T-helper 2 cell (primary cell): ENCODE results near the gene ACP7.
"Not testable (repeated sequence)": the region's sequence is repeated elsewhere in the genome, so short reads cannot be mapped to it uniquely, and the experiment has no call there.

Experiments
- DNase-seq, 5 experiments: peaks; one replicate each; pipeline versions ENCODE4 v3.0.0 to v3.0.0-alpha.2; 2012 to 2022

The ACP7 gene

DNA sequence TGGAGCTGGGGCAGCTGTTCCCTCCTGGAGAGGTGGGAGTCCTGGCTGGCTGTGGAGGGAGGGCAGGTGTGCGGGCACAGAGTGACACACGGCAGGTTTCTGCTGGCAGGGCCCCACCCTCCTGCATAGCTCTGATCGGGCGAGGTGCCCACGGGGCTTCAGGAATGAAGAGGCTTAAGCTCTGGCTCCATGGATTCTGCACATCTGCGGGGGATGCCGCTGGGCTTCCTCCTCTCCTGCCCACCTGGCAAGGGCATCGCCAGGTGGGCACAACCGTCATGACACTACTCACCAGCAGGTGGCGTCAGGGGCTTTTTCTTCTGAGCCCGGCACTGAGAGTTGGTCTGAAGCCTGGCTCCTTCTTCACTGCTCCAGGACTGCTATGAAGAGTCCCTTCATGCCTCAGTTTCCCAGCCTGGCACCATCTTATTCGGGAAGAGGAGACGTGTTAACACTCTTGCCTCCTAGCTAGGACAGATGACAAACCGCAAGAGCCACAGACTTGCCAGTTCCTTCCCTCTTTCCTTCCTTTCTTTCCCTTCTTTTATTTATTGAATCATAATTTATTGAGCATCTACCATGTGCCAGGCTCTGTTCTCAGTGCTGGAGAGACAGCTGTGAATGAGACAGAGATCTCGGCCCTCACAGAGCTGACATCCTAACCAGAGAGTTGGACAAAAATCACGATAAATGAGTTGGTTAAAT lies 26.2 kb downstream of the ACP7 start:
- DNase-seq: peak; percentile 23 to 72 (median 47)

DNA sequence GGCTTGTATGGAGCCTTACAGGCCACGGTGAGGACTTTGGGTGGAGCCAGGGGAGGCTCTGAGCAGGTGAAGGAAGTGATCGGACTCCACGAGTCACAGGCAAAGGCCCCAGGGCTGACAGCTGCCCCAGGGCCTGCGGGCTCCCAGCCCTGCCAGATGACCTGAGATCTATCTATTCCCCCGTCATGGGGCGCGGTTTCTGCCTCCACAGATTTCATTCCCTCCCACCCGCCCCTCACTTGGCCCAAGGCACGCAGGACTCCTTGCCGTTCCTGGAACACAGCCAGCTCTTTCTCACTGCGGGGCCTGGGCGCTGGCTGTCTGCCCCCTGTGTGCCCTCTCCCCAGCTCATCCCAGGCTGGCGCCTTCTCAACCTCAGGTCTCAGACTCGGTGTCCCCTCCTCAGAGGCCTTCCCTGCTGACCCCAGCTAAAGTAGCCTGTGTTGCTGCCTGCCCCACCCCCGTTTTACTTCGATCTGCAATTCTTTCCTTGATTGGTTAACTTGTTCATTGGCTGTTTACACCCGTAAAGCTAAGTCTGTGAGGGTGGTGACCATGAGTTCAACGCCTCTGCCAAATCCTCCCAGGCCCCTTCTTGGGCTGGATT lies 27.5 kb downstream of the ACP7 start:
- DNase-seq: no peak

GRCh38 chr19:39112338-39112890 lies 28.2 kb downstream of the ACP7 start:
- DNase-seq: no peak

DNA sequence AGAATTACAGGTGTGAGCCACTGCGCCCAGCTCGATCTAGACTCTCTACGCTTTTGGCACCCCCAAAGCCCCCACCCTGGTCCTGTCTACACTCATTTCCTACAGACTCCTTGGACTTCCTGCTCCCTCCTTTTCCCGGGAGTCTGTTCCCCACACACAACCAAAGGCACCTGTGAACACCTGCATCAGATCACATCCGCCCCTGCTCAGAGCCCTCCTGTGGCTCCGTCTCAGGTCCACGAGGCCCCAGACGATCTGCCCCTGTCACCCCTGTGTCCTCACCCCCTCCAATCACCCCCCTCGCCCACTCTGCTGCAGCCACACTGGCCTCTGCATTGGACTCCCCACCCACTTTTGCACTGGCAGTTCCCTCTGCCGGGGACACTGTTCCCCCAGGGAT lies 29.0 kb downstream of the ACP7 start:
- no peak for DNase-seq

DNA sequence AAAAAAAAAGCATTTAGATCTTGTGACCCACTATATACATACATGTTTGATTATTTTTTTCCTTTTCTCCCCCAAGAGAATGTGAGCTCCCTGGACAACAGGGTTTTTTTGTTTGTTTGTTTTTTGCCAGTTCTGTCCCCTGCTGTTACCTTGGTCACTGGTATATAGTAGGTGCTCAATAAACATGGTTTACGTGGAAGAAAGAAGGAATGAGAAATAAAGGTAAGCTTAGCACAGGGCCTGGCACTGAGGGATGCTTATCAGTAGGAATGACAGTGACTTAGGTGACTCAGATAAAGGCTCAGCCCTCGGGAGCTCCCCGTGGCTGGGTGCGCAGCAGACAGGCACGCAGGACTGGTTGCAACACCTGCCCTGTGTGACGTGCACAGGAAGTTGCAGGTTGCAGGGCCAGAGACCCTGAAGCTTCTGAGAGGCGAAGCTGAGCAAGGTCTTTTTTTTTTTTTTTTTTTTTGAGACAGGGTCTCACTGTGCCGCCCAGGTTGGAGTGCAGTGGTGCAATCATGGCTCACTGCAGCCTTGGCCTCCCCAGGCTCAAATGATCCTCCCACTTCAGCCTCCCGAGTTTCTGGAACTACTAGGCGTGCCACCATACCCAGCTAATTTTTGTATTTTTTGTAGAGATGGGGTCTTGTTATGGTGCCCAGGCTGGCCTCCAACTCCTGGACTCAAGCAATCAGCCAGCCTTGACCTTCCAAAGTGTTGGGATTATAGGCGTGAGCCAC lies 31.1 kb downstream of the ACP7 start:
- no peak for DNase-seq

DNA sequence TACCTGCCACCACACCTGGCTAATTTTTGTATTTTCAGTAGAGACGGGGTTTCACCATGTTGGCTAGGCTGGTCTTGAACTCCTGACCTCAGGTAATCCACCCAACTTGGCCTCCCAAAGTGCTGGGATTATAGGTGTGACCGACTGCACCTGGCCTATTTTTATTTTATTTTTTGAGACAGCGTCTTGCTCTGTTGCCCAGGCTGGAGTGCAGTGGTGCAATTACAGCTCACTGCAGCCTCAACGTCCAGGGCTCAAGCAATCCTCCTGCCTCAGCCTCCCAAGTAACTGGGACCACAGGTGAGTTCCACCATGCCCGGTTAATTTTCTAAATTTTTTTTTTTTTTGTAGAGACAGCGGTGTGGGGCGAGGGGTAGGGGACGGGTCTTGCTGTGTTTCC lies 32.9 kb downstream of the ACP7 start:
- not testable (repeated sequence) for DNase-seq

DNA sequence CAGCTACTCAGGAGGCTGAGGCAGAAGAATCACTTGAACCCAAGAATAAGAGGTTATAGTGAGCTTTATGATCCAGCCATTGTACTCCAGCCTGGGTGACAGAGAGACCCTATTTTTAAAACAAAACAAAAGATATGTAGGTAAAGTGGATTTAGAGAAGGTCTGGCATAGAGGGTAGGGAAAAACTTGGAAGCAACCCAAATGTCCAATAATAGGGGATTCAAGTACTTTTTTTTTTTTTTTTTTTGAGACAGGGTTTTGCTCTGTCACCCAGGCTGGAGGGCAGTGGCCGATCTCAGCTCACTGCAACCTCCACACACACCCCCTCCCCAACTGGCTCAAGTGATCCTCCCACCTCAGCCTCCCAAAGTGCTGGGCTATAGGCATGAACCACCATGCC lies 35.7 kb downstream of the ACP7 start:
- DNase-seq: no peak

GRCh38 chr19:39122934-39123731 lies 39.0 kb downstream of the ACP7 start:
- DNase-seq: no peak

GRCh38 chr19:39124136-39124764 lies 40.1 kb downstream of the ACP7 start:
- no peak for DNase-seq

- DNase-seq: no peak
Measured at GRCh38 chr19:39125199-39125553, 41.0 kb downstream of the ACP7 start.

DNA sequence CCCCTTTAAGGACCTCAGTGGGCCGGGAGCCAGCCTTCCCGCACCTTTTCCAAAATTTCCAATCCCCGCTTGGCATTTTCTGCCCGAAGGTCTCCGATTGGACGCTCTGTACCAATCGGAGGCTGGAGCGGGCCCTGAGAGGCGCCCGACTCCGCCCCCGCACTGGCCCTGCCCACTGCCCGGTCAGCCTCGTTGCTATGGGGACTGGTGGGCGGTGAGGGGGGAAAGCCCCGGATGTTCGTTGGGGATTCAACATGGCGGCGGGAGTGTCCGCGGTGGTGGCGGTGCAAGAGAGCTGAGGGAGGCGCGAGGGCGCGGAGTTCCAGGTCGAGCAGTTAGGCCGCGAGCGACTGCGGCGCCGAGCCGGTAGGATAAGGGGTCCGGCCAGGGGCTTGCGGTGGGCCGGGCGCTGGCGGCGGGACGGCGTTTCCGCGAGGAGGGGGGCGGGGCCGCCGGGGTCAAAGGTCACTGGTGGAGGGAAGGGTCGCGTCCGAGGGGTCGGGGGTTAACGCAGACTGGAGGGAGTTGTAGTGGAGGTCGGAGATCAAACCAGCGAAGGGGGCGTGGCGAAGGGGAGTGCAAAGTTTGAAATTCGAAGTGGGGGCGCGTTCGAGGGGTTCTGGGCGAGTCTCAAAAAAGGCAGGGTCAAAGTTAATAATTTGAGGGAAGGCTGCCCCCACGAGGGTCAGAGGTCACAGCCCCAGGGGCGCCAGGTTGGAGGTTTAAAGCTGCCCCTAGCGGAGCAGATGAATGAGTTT lies 41.6 kb downstream of the ACP7 start, which contains the start of gene PAK4:
Gene PAK4 (plus strand): TSS at position 233 of the 758 bp plus-strand sequence. CDS start 43,768 bp downstream, outside the sequence.
- peak; percentile 89 to 98 (median 95) for DNase-seq

DNA sequence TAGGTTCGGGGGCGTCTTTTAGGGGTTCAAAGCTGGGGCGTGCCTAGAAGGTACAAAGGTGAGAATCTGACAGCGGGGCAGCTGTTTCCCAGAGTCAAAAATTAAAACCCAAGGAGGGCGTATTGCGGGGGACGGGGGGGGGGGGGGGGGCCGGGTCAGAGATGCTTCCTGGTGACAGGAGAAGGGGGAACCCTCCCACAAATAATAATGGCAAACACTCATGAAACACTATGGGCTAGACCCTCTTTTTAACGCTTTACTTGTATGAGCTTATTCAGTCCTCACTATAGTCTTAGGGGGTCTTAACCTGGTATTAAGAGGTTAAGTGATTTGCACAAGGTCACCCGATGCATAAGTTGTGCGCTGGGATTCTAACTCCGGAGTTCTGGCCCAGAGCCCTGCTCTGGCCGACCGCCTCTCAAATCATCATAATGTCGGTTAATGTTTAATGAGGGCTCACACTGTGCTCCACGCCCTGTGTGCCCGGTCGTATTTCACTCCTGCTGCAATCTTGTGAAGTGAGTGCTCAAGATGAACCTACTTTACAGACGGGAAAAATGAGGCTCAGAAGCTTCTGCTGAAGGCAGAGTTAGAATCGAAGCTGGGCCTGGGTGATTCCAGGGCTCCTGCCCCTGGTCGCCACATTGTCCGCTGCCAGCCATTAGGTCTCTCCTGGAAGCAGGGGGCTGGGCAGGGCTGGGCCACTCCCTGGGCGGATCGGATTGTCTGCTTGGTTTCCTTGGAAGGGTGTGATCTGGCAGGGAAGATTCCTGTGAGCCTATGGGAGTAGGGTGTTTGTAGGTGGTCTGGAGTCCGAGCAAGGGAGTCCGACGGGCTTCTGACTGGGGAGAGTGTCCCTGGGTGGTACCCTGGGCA lies 42.4 kb downstream of the ACP7 start:
- no peak for DNase-seq

DNA sequence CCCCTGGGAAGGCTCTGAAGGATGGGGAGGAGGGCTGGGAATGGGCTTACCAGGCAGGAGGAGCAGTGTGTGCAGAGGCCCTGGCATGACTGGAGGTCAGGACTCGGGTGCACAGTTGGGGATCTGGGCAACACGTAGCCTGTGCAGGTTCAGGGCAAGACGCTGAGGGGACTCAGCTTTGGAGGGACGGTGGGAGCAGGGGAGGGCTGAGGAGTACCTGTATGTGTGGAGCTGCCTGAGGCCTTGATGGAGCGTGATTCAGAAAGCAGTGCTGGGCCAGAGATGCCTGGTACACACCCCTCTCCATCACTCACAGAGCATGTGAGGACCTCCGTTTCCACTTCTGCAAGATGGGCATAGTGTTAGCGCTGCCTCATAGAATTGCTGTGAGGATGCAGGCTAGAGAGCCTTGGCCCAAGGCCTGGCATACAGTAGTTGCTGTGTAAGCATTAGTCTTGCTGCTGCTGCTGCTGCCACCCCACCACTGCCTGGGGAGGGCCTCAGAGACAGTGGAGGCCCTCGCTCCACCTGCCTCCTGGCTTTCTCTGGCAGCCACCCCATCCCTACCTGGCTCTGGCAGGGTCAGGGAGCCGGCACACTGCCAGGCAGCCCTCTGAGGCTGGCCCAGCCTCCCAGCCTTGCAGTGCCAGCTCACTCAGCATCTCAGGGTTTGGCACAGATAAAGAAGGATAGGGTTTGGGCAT lies 43.8 kb downstream of the ACP7 start:
- DNase-seq: no peak

GRCh38 chr19:39128516-39129079 lies 44.4 kb downstream of the ACP7 start:
- DNase-seq: no peak

GRCh38 chr19:39129116-39129515 lies 44.9 kb downstream of the ACP7 start:
- no peak for DNase-seq

DNA sequence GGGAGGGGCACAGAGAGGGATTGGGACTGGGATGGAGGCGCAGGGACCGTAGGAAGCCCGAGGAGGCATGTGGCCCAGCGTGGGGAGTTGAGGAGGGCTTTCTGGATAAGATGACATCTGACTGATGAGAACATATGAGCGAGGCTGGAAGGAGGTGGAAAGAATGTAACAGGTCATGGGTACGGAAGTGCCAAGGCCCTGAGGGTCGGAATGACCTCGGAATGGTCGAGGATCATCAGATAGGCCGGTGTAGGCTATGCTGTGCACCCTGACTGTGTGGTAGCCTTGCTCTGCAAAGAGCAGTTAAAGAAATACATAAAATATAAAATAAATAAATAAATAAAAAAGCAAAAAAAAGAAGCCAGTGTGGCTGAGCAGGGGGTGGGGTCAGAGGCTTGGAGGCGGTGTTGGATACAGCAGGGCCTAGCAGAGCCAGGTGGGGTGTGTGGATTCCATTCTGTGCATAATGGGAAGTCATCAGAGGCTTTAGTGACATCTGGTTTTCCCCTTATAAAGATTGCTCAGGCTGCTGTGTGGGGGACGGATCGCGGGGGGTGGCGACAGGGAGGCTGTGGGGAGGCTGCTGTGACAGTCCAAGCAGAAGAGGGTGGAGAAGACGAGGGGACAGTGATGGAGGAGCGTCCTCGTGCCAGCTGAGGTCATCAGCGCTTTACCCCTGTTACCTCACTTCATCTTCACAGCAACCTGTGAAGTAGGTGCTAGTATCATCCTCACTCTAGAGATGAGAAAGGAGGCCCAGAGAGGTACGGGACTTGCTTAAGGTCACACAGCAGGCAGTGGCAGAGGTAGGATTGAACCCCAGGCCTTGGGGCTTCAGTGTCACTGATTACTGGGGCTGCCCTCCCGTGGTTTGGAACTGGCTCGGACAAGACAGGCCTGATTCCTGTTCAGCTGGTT lies 46.4 kb downstream of the ACP7 start:
- DNase-seq: no peak

- DNase-seq: no peak
Measured at GRCh38 chr19:39131255-39131755, 47.1 kb downstream of the ACP7 start.

GRCh38 chr19:39132344-39132969 lies 48.3 kb downstream of the ACP7 start:
- DNase-seq: no peak
